Gastroesophageal sphincter (tissue), 4 donors: ENCODE data around the gene OMA1. TPM values are rescaled to one million over a fixed set of nuclear protein-coding genes. Genes with fewer than 3 reads are reported as not detected.
"Not testable (repeated sequence)": the region's sequence is repeated elsewhere in the genome, so short reads cannot be mapped to it uniquely, and the experiment has no call there.

Experiments
- ATAC-seq: fragments of 150-250 bp; one replicate; pipeline ENCODE4 v1.9.1; 2016; ENCODE audit warnings: mild to moderate bottlenecking, moderate library complexity
- H3K27ac ChIP-seq, 4 donors: fragments of 200-600 bp; sonication (generic) in 3 of 4; 1 replicate in 3 of 4; 2 replicates in 1 of 4; pipeline ENCODE4 v1.5.1; 2016 to 2019
- H3K27me3 ChIP-seq: fragments of 200-600 bp; sonication (generic); one replicate; pipeline ENCODE4 v1.5.1; 2019
- H3K36me3 ChIP-seq, 2 donors: fragments of 200-600 bp; sonication (generic); one replicate each; pipeline ENCODE4 v1.5.1; 2019; ENCODE audit warnings: control low read depth in 1 of 2
- H3K4me1 ChIP-seq, 3 donors: fragments of 200-600 bp; sonication (generic); 1 replicate in 2 of 3; 2 replicates in 1 of 3; pipeline ENCODE4 v1.5.1; 2016 to 2019; ENCODE audit warnings: control low read depth in 2 of 3
- H3K4me3 ChIP-seq, 2 donors: fragments of 200-600 bp; sonication (generic); one replicate each; pipeline ENCODE4 v1.5.1; 2019; ENCODE audit warnings: mild to moderate bottlenecking in 1 of 2, moderate library complexity in 1 of 2
- H3K9me3 ChIP-seq, 3 donors: fragments of 200-600 bp; sonication (generic); one replicate each; pipeline ENCODE4 v1.5.1; 2017 to 2019; ENCODE audit warnings: control low read depth in 2 of 3
- CTCF ChIP-seq, 4 experiments: fragments of 200-600 bp in 2 of 4; fragments of 450-650 bp in 2 of 4; sonication (generic) in 1 of 4; IDR thresholded peaks; one replicate each; pipeline ENCODE4 v1.5.1; 2017 to 2019; ENCODE audit warnings: antibody characterized with exemption in 4 of 4, mild to moderate bottlenecking in 2 of 4, moderate library complexity in 2 of 4
- EP300 ChIP-seq: sonication (generic); formaldehyde crosslinking; IDR thresholded peaks from one replicate; pipeline ENCODE4 v1.6.1; 2017; ENCODE audit warnings: antibody characterized with exemption, mild to moderate bottlenecking
- POLR2A ChIP-seq, 2 donors: fragments of 450-650 bp; IDR thresholded peaks; one replicate each; pipeline ENCODE4 v1.6.1; 2017; ENCODE audit warnings: antibody characterized with exemption in 2 of 2, mild to moderate bottlenecking in 2 of 2, moderate library complexity in 1 of 2
- POLR2AphosphoS5 ChIP-seq: sonication (generic); formaldehyde crosslinking; IDR thresholded peaks from one replicate; pipeline ENCODE4 v1.6.1; 2017; ENCODE audit warnings: antibody characterized with exemption
- WGBS, 2 donors: methylation state at CpG; one replicate each; pipeline ENCODE4 v1.1.5; 2018; ENCODE audit warnings: low coverage in 1 of 2; 5-methylcytosine and 5-hydroxymethylcytosine counted together
- total RNA-seq, 4 donors: library from RNA; depleted of rRNA; stranded (reverse); fragments of >200 nt; gene quantifications; one replicate each; pipeline ENCODE4 v1.1.0, GENCODE V29; 2016

OMA1 gene
- total RNA-seq, 4 donors from 2014 or later: 29.1 to 54.2 (median 36.6) TPM

GRCh38 chr1:58496042-58496441 lies 50.5 kb downstream of the OMA1 start:
- no peak overlapping the region for H3K4me3 ChIP-seq
- WGBS, 2 donors: 82 to 87% methylated on average over 3 of the region's 3 CpGs
- no peaks in the 10 kb centered on the region for H3K27me3 ChIP-seq
- no peak overlapping the region for H3K27ac ChIP-seq
- H3K9me3 ChIP-seq: no peaks in the 10 kb centered on the region
- no peak for ATAC-seq
- no peak for TF ChIP-seq POLR2A (IDR thresholded peaks at IDR 0.05)
- no peak for TF ChIP-seq CTCF (IDR thresholded peaks at IDR 0.05)
- TF ChIP-seq EP300: no peak
- no peak for TF ChIP-seq POLR2AphosphoS5
- peaks cover 0 to 10% (median 0%) of the 10 kb centered on the region in 3 donors for H3K4me1 ChIP-seq
- H3K36me3 ChIP-seq: peaks cover 0 to 15% of the 10 kb centered on the region in 2 donors

- H3K27me3 ChIP-seq, ATAC-seq, H3K4me1 ChIP-seq, H3K9me3 ChIP-seq, H3K4me3 ChIP-seq, H3K27ac ChIP-seq: not testable (repeated sequence)
- H3K36me3 ChIP-seq: peaks cover 0 to 28% of the 10 kb centered on the region in 2 donors
- 87 to 100% methylated on average over 3 to 12 of the region's 18 CpGs for WGBS, 2 donors
Observed at GRCh38 chr1:58488914-58489313, 57.6 kb downstream of the OMA1 start.

GRCh38 chr1:58487002-58487401 lies 59.5 kb downstream of the OMA1 start:
- H3K4me1 ChIP-seq: no peaks in the 10 kb centered on the region
- TF ChIP-seq POLR2A (IDR thresholded peaks at IDR 0.05) (no peak), POLR2AphosphoS5 (no peak), CTCF (IDR thresholded peaks at IDR 0.05) (no peak), EP300 (no peak)
- WGBS, 2 donors: 85 to 93% methylated on average over 5 of the region's 5 CpGs
- H3K9me3 ChIP-seq: peaks cover 0 to 7% (median 0%) of the 10 kb centered on the region in 3 donors
- peaks cover 0 to 47% of the 10 kb centered on the region in 2 donors for H3K36me3 ChIP-seq
- no peak for ATAC-seq
- H3K4me3 ChIP-seq: no peak overlapping the region
- H3K27me3 ChIP-seq: no peaks in the 10 kb centered on the region
- H3K27ac ChIP-seq: no peak overlapping the region

GRCh38 chr1:58481962-58482361 lies 64.6 kb downstream of the OMA1 start:
- Histone ChIP-seq H3K9me3 (no peaks in the 10 kb centered on the region), H3K36me3 (peaks cover 0 to 44% of the 10 kb centered on the region in 2 donors), H3K27me3 (no peaks in the 10 kb centered on the region), H3K4me3 (no peak overlapping the region), H3K4me1 (no peaks in the 10 kb centered on the region), H3K27ac (no peak overlapping the region)
- no peak for ATAC-seq
- TF ChIP-seq CTCF (IDR thresholded peaks at IDR 0.05) (no peak), POLR2A (IDR thresholded peaks at IDR 0.05) (no peak), POLR2AphosphoS5 (no peak), EP300 (no peak)
- 89 to 100% methylated on average over 1 to 2 of the region's 2 CpGs for WGBS, 2 donors

GRCh38 chr1:58480191-58480590 lies 66.3 kb downstream of the OMA1 start:
- TF ChIP-seq POLR2A (IDR thresholded peaks at IDR 0.05) (no peak), CTCF (IDR thresholded peaks at IDR 0.05) (no peak), EP300 (no peak), POLR2AphosphoS5 (no peak)
- H3K36me3 ChIP-seq: peaks cover 0 to 40% of the 10 kb centered on the region in 2 donors
- no peaks in the 10 kb centered on the region for H3K27me3 ChIP-seq
- WGBS, 2 donors: 87 to 95% methylated on average over 2 of the region's 2 CpGs
- H3K27ac ChIP-seq: no peak overlapping the region
- ATAC-seq: no peak
- H3K4me3 ChIP-seq: no peak overlapping the region
- no peaks in the 10 kb centered on the region for H3K4me1 ChIP-seq
- no peaks in the 10 kb centered on the region for H3K9me3 ChIP-seq

GRCh38 chr1:58477390-58477789 lies 69.1 kb downstream of the OMA1 start:
- no peak for ATAC-seq

More at GRCh38 chr1:58477390-58477789, 69.1 kb downstream of the OMA1 start:
- Histone ChIP-seq H3K36me3 (peaks cover 0 to 32% of the 10 kb centered on the region in 2 donors), H3K9me3 (no peaks in the 10 kb centered on the region), H3K4me1 (no peaks in the 10 kb centered on the region), H3K4me3 (no peak overlapping the region), H3K27ac (no peak overlapping the region), H3K27me3 (no peaks in the 10 kb centered on the region)
- TF ChIP-seq POLR2AphosphoS5 (no peak), EP300 (no peak), CTCF (IDR thresholded peaks at IDR 0.05) (no peak), POLR2A (IDR thresholded peaks at IDR 0.05) (no peak)
- 90 to 91% methylated on average over 2 to 3 of the region's 3 CpGs for WGBS, 2 donors
